H1 (cell line): Measurements from ENCODE around the gene CISH. TPM values are rescaled to one million over a fixed set of nuclear protein-coding genes. Genes with fewer than 3 reads are reported as not detected.

ENCODE experiments used
- BRCA1 ChIP-seq: IDR thresholded peaks from 2 replicates; pipeline ENCODE4 v1.6.1; 2012; ENCODE audit warnings: low read depth, low read length, improper control_type of control experiment
- CEBPB ChIP-seq: IDR thresholded peaks from 2 replicates; pipeline ENCODE4 v1.6.1; 2012; ENCODE audit warnings: low read depth, low read length
- JUND ChIP-seq: IDR thresholded peaks from 2 replicates; pipeline ENCODE4 v1.6.1; 2011; ENCODE audit warnings: mild to moderate bottlenecking, improper control_type of control experiment, low read length
- KDM5A ChIP-seq: fragments of 200-600 bp; IDR thresholded peaks from 2 replicates; pipeline ENCODE4 v1.7.1; 2012; ENCODE audit warnings: mild to moderate bottlenecking, low read length, inconsistent platforms, mixed read lengths
- PHF8 ChIP-seq: fragments of 200-600 bp; sonication (generic); conservative IDR thresholded peaks from 2 replicates; pipeline ENCODE4 v1.7.1; 2012; ENCODE audit warnings: low read depth, mild to moderate bottlenecking, inconsistent platforms, low read length, moderate library complexity
- RAD21 ChIP-seq, 2 experiments: IDR thresholded peaks in 1 of 2; conservative IDR thresholded peaks in 1 of 2; 2 replicates each; pipeline ENCODE4 v1.6.1; 2011; ENCODE audit warnings: low read depth in 2 of 2, low read length in 2 of 2, improper control_type of control experiment in 1 of 2, inconsistent platforms in 1 of 2, mild to moderate bottlenecking in 1 of 2, moderate library complexity in 1 of 2
- SP1 ChIP-seq: IDR thresholded peaks from 2 replicates; pipeline ENCODE4 v1.6.1; 2011; ENCODE audit warnings: low read depth, low read length
- SRF ChIP-seq: IDR thresholded peaks from 2 replicates; pipeline ENCODE4 v1.6.1; 2011; ENCODE audit warnings: mild to moderate bottlenecking, low read depth, low read length, moderate library complexity
- SUZ12 ChIP-seq: fragments of 200-600 bp; sonication (generic); IDR thresholded peaks from 2 replicates; pipeline ENCODE4 v1.6.1; 2012; ENCODE audit warnings: mild to moderate bottlenecking, inconsistent platforms, low read length, moderate library complexity, mixed read lengths
- TAF7 ChIP-seq: optimal IDR thresholded peaks from 2 replicates; pipeline ENCODE3; 2011; ENCODE audit warnings: low read depth, mild to moderate bottlenecking, inconsistent platforms, low read length, moderate library complexity, borderline replicate concordance
- TEAD4 ChIP-seq: IDR thresholded peaks from 2 replicates; pipeline ENCODE4 v1.6.1; 2012; ENCODE audit warnings: low read depth, low read length, inconsistent platforms, mixed read lengths
- YY1 ChIP-seq: IDR thresholded peaks from 2 replicates; pipeline ENCODE4 v1.6.1; 2011; ENCODE audit warnings: low read depth, mild to moderate bottlenecking, low read length
- polyA plus RNA-seq, 7 experiments: library from polyadenylated mRNA; depleted of rRNA in 3 of 7; stranded (reverse) in 5 of 7; unstranded in 2 of 7; fragments of >200 nt in 5 of 7; fragments of 200-250 nt in 2 of 7; gene quantifications; 1 replicate in 5 of 7; 2 replicates in 1 of 7; 4 replicates in 1 of 7; pipeline versions ENCODE4 v1.2.1 to v1.2.3, GENCODE V29; 2011 to 2013; ENCODE audit warnings: missing spikeins in 2 of 7, mixed read lengths in 2 of 7
- total RNA-seq: library from RNA; stranded (reverse); fragmentation: NEBNext Ultra II Directional; extraction: Animal tissue kit (Norgen Biotek cat#: 25700); gene quantifications from 2 replicates; pipeline ENCODE4 v1.2.1, GENCODE V29; 2021
- TF ChIP-seq, protein P1 (sequence below): IDR thresholded peaks from 2 replicates; pipeline ENCODE4 v1.6.1; 2011; ENCODE audit warnings: low read depth, mild to moderate bottlenecking, low read length; ENCODE audit not compliant: insufficient read depth

Gene CISH
- total and polyA plus RNA-seq, 2 of the 8 experiments (the other 6 are each of a cell fraction or from before 2014, with no cell fraction given) = 1.9 to 2.2 TPM

DNA sequence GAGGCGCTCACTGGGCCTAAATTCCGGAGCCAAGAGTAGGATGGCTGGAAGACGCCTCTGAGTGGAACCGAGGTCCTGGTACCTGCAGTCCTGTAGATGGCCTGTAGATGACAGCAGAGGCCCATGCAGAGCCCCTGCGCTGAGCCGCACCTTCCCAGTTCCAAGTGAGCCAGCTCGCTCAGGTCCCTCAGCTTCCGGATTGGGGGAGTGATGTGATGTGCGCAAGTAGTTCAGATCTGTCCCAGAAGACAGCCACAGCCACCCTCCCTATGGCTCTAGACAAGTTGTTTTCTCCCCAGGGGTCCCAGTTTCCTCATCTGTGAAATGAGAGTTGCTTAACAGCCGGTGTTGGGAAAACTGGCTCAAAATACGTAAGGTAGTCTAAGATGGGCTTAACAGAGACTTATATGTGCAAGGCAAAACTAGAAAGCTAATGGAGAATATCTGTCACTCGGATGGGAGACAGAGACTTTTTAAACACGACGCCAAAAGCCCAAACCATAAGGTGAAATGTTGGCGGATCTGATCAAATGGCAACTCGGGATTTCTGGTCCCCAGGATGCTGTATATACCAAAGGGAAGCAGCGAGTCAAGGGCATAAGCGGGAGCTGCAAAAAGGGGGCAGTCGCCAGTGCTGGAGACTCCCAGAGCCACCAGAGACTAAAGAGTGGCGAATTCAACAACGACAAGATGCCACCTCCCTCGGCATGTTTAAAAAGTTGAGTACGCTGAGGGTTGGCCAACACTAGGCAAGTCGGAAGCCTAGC is 4.6 kb upstream of the CISH start (continued):
- TF ChIP-seq SP1 (0 out of 2 replicates have a peak, but pooled peaks have one; percentile 0), TEAD4 (peak; percentile 76; the same call in 1 of the 2 replicates), SRF (no peak), BRCA1 (peak; percentile 38; the same call in 1 of the 2 replicates), YY1 (0 out of 2 replicates have a peak, but pooled peaks have one; percentile 27), TAF7 (no peak), RAD21 (IDR thresholded peaks at IDR 0.05 in 1 of 2, conservative IDR thresholded peaks at IDR 0.05 in 1 of 2; ENCODE audit: low read depth in 2 of 2, low read length in 2 of 2) (peak; percentile 100), JUND (peak; percentile 71; the same call in 1 of the 2 replicates), PHF8 (no peak), CEBPB (0 out of 2 replicates have a peak, but pooled peaks have one; percentile 34), KDM5A (peak; percentile 52; the same call in 1 of the 2 replicates), SUZ12 (0 out of 2 replicates have a peak, but pooled peaks have one; percentile 24)
- TF ChIP-seq, protein P1, sequence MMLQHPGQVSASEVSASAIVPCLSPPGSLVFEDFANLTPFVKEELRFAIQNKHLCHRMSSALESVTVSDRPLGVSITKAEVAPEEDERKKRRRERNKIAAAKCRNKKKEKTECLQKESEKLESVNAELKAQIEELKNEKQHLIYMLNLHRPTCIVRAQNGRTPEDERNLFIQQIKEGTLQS = 0 out of 2 replicates have a peak, but pooled peaks have one; percentile 16
